Psoas muscle (tissue), 8 donors: Measurements from ENCODE around the gene UROC1. TPM values are rescaled to one million over a fixed set of nuclear protein-coding genes. Genes with fewer than 3 reads are reported as not detected.

Experiments
- ATAC-seq, 4 donors: fragments of 200-7000 bp; cut with Tn5 transposase; one replicate each; pipeline ENCODE4 v1.9.1; 2020; ENCODE audit warnings: moderate library complexity in 3 of 4, mild to moderate bottlenecking in 2 of 4
- DNase-seq, 2 donors: peaks; one replicate each; pipeline ENCODE4 v3.0.0-alpha.2; 2020
- H3K27ac ChIP-seq: fragments of 200-600 bp; one replicate; pipeline ENCODE4 v1.8.0; 2022
- H3K27me3 ChIP-seq, 3 donors: fragments of 200-600 bp in 1 of 3; one replicate each; pipeline versions ENCODE4 v1.6.1 to v1.8.0; 2013 to 2022; ENCODE audit warnings: low read length in 2 of 3, mild to moderate bottlenecking in 2 of 3, moderate library complexity in 1 of 3; ENCODE audit not compliant: insufficient read depth in 3 of 3
- H3K36me3 ChIP-seq, 2 donors: fragments of 200-600 bp in 1 of 2; one replicate each; pipeline versions ENCODE4 v1.6.1 to v1.8.0; 2013 to 2022; ENCODE audit warnings: low read depth in 1 of 2, mild to moderate bottlenecking in 1 of 2, moderate library complexity in 1 of 2; ENCODE audit not compliant: insufficient read depth in 1 of 2
- H3K4me1 ChIP-seq: fragments of 200-600 bp; one replicate; pipeline ENCODE4 v1.8.0; 2022
- H3K4me3 ChIP-seq: fragments of 200-600 bp; one replicate; pipeline ENCODE4 v1.8.0; 2022; ENCODE audit warnings: mild to moderate bottlenecking
- H3K9me3 ChIP-seq: fragments of 200-600 bp; one replicate; pipeline ENCODE4 v1.8.0; 2022
- WGBS, 3 donors: extraction: QIAGEN DNeasy Blood & Tissue Kit; methylation state at CpG; one replicate each; pipeline versions ENCODE4 v1.1.6 to v1.1.7; 2013; 5-methylcytosine and 5-hydroxymethylcytosine counted together
- intact Hi-C, 2 donors: fragments of 100-400 bp; cut with DNase I; formaldehyde crosslinking; loops; one replicate each; pipeline versions ENCODE4 v1.11.0 to v1.14.2; 2022
- polyA plus RNA-seq, 3 donors: library from polyadenylated mRNA; stranded (reverse); fragments of 200-250 nt; gene quantifications; one replicate each; pipeline ENCODE4 v1.2.3, GENCODE V29; 2013
- total RNA-seq, 4 donors: library from RNA; stranded (reverse); fragmentation: NEBNext Ultra II Directional in 2 of 4; extraction: Animal tissue kit (Norgen Biotek cat#: 25700) in 2 of 4; gene quantifications; one replicate each; pipeline versions ENCODE4 v1.2.1 to v1.2.4, GENCODE V29; 2021 to 2023
- TF ChIP-seq, protein P1 (sequence below): fragments of 200-600 bp; IDR thresholded peaks from one replicate; pipeline ENCODE4 v1.8.0; 2022; ENCODE audit warnings: antibody characterized with exemption
- donor health status: healthy with polysubstance abuse.
- donor health status: DM: no; HTN: no; CAD: no; lungs with moderate emphysema.
- donor health status: Bipolar disorder and iron deficiency.
- donor health status: healthy.
- donor health status: DM: yes; HTN: yes; CAD: no.
- donor health status: DM: no; HTN: no; CAD: no.
- donor health status: DM: no; HTN: no; CAD: no.
- donor health status: DM: yes; HTN: yes; CAD: no.

Gene UROC1
- total and polyA plus RNA-seq, 7 donors: 0.03 to 0.13 (median 0.08) TPM; not detected in 4

DNA sequence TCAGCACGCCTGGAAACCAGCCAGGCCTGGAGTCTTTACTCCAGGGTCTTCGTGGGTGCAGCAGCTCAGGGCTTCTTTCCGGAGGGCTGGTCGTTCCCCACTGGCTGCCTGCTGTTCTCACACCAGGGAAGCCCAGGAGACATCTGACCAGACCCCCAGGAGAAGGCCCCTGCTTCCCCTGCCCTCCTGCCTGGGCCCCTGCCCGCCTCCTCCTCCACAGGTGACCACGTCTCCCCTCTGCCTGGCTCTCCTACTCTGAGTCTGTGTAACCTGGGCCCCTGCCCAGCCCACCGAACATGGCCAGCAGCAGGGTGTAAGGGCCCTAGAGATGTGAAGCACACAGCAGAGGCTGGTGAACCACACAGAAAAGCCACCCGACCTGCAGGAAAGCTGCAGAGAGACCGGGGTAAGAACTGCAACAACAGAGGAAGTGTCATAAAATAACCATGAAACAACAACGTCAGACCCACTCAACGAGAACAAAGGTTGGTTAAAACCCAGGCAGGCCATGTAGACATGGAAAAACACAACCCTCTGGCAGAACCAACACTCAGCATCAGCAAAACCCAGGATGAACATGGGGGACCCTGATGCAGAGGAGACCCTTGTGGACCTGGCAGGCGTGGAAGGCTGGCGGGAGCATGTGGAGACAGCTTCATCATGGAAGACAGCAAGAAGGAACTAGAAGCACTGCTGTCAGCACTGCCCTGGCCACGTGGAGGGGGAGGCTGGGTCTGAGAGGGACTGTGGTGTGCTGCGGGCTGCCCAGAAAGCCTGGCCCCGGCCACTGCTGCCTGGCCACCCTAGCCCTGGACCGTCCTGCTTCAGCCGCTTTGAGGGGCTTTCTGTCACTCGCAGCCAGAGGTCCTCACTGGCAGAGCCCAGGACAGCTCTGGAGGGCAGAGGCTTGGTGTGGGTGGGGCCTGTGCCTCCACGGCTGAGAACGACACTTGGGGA is 20.4 kb downstream of the UROC1 start:
- Histone ChIP-seq H3K9me3 (no peaks in the 10 kb centered on the region), H3K27me3 (no peaks in the 10 kb centered on the region), H3K4me1 (no peaks in the 10 kb centered on the region), H3K4me3 (no peak overlapping the region), H3K36me3 (no peaks in the 10 kb centered on the region), H3K27ac (no peak overlapping the region)
- TF ChIP-seq, protein P1, sequence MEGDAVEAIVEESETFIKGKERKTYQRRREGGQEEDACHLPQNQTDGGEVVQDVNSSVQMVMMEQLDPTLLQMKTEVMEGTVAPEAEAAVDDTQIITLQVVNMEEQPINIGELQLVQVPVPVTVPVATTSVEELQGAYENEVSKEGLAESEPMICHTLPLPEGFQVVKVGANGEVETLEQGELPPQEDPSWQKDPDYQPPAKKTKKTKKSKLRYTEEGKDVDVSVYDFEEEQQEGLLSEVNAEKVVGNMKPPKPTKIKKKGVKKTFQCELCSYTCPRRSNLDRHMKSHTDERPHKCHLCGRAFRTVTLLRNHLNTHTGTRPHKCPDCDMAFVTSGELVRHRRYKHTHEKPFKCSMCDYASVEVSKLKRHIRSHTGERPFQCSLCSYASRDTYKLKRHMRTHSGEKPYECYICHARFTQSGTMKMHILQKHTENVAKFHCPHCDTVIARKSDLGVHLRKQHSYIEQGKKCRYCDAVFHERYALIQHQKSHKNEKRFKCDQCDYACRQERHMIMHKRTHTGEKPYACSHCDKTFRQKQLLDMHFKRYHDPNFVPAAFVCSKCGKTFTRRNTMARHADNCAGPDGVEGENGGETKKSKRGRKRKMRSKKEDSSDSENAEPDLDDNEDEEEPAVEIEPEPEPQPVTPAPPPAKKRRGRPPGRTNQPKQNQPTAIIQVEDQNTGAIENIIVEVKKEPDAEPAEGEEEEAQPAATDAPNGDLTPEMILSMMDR: no peak
- DNase-seq: no peak
- intact Hi-C loops: no loop called here
- ATAC-seq: no peak
- WGBS, 3 donors: 78 to 79% (median 79%) methylated on average over 21 of the region's 21 CpGs

DNA sequence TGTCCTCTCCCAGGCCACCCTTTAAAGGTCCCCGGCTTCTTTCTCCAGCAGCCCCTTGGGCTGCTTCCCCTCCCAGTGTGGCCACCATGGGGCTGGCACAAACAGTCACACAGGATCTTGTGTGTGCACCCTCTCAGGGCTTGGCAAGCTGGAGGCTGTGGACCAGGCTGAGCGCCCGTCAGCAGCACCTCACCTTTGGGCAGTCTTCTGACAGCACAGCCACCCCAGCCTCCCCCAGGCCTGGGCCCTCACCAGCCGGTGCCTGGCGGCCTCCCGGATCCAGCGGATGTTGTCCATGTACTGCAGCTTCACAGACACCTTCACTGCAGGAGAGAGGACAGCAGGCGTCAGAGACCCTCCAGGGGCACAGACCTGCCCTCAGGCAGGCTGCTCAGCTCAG is 21.8 kb downstream of the UROC1 start:
- ATAC-seq: no peak
- TF ChIP-seq, protein P1: no peak
- H3K9me3 ChIP-seq: no peaks in the 10 kb centered on the region
- H3K27ac ChIP-seq: no peak overlapping the region
- H3K4me1 ChIP-seq: peaks cover 8% of the 10 kb centered on the region
- no peaks in the 10 kb centered on the region for H3K27me3 ChIP-seq
- WGBS, 3 donors: 95 to 99% (median 98%) methylated on average over 8 of the region's 8 CpGs
- intact Hi-C loops: no loop called here
- no peak overlapping the region for H3K4me3 ChIP-seq
- no peaks in the 10 kb centered on the region for H3K36me3 ChIP-seq
- no peak for DNase-seq

DNA sequence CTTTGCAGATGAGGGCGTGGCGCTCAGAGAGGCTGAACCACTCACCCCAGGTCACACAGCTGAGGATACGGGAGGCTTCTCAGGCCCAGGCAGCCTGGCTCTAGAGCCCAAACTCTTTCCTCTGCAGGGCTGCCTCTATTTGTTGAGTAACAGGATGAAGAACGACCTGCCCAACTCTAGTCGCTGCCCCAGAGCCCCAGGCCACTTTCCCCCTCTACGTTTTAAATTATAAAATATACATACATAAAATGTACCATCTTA is 22.7 kb downstream of the UROC1 start:
- WGBS, 3 donors: 90 to 96% (median 94%) methylated on average over 6 of the region's 6 CpGs
- DNase-seq (no peak), ATAC-seq (no peak)
- Histone ChIP-seq H3K27me3 (no peaks in the 10 kb centered on the region), H3K27ac (no peak overlapping the region), H3K4me1 (peaks cover 8% of the 10 kb centered on the region), H3K9me3 (no peaks in the 10 kb centered on the region), H3K4me3 (no peak overlapping the region), H3K36me3 (no peaks in the 10 kb centered on the region)
- intact Hi-C loops: no loop called here
- TF ChIP-seq, protein P1: no peak

DNA sequence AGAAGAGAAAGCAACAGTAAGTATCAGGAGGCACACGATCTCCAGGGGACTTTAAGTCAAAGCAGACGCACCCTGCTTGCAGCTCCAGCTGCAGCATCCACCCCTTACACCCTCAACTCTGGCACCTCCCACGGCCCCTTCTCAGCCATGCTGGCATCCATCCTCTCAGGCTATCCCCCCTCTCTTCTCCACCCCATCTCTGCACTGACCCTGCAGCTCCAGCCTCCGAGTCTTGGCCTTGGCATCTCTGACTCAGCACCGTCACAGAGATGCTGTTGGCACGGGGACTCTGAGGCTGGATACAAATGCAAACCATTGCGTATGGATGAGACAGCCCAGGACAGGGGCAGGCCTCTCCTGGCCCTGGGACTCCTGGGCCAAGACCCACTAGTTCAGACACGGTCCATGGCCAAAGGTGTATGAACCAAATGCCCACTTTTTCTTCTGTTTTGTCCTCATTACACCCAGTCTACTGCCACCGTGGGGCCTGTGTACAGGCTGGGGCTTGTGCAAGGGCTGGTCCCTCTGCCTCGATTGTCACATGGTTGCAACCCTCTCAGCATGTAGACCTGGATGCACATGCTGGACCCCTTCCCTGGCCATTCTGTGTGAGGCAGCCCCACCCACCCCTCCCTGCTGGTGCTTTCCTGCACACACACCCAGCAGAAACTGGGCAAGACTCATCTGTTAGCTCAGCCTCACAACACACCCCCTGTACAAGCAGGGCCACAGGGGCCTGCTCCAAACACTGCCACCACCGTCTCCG is 23.2 kb downstream of the UROC1 start:
- H3K27me3 ChIP-seq: no peaks in the 10 kb centered on the region
- no peak overlapping the region for H3K4me3 ChIP-seq
- DNase-seq (peak in 1 of 2 donors; percentile 37), ATAC-seq (no peak)
- no peaks in the 10 kb centered on the region for H3K36me3 ChIP-seq
- WGBS, 3 donors: 49 to 65% (median 50%) methylated on average over 12 of the region's 12 CpGs
- peaks cover 8% of the 10 kb centered on the region for H3K4me1 ChIP-seq
- intact Hi-C loops: no loop called here
- no peaks in the 10 kb centered on the region for H3K9me3 ChIP-seq
- TF ChIP-seq, protein P1: no peak
- no peak overlapping the region for H3K27ac ChIP-seq
